Cardiac muscle cell (in vitro differentiated cells and primary cell): Measurements from ENCODE around the gene PRKCZ. TPM values are rescaled to one million over a fixed set of nuclear protein-coding genes. Genes with fewer than 3 reads are reported as not detected.

Experiments
- DNase-seq, 2 donors: peaks; one replicate each; pipeline versions ENCODE4 v3.0.0 to v3.0.0-alpha.2; 2010 to 2017; ENCODE audit warnings: low read depth in 1 of 2, low spot score in 1 of 2
- H3K27ac ChIP-seq: fragments of 200-600 bp; sonication (generic); 2 replicates; pipeline ENCODE4 v1.5.1; 2016
- H3K27me3 ChIP-seq: fragments of 200-600 bp; sonication (generic); 2 replicates; pipeline ENCODE4 v1.6.0; 2016; ENCODE audit warnings: control low read depth
- H3K36me3 ChIP-seq: fragments of 200-600 bp; sonication (generic); 2 replicates; pipeline ENCODE4 v1.5.1; 2016; ENCODE audit warnings: control low read depth
- H3K4me1 ChIP-seq: fragments of 200-600 bp; sonication (generic); 2 replicates; pipeline ENCODE4 v1.8.1; 2017; ENCODE audit warnings: low read depth, mild to moderate bottlenecking, mixed run types
- H3K4me3 ChIP-seq: fragments of 200-600 bp; sonication (generic); 2 replicates; pipeline ENCODE4 v1.5.1; 2016; ENCODE audit warnings: mild to moderate bottlenecking
- H3K9me3 ChIP-seq: fragments of 200-600 bp; sonication (generic); 2 replicates; pipeline ENCODE4 v1.5.1; 2017; ENCODE audit warnings: low read depth, mild to moderate bottlenecking, control low read depth
- polyA plus RNA-seq: library from polyadenylated mRNA; unstranded; fragments of >200 nt; fragmentation: Nextera tagmentation; extraction: Ambion mirVana; gene quantifications from 2 replicates; pipeline ENCODE4 v1.2.1, GENCODE V29; 2016
- total RNA-seq: library from RNA; depleted of rRNA; stranded (reverse); fragments of >200 nt; gene quantifications from 2 replicates; pipeline ENCODE4 v1.2.3, GENCODE V29; 2016
- TF ChIP-seq, protein P1 (sequence below): IDR thresholded peaks from 2 replicates; pipeline ENCODE4 v1.5.1; 2012; ENCODE audit warnings: low read depth, mild to moderate bottlenecking, low read length

PRKCZ gene
- total and polyA plus RNA-seq, 2 experiments from 2014 or later: 44.6 to 50.9 TPM

DNA sequence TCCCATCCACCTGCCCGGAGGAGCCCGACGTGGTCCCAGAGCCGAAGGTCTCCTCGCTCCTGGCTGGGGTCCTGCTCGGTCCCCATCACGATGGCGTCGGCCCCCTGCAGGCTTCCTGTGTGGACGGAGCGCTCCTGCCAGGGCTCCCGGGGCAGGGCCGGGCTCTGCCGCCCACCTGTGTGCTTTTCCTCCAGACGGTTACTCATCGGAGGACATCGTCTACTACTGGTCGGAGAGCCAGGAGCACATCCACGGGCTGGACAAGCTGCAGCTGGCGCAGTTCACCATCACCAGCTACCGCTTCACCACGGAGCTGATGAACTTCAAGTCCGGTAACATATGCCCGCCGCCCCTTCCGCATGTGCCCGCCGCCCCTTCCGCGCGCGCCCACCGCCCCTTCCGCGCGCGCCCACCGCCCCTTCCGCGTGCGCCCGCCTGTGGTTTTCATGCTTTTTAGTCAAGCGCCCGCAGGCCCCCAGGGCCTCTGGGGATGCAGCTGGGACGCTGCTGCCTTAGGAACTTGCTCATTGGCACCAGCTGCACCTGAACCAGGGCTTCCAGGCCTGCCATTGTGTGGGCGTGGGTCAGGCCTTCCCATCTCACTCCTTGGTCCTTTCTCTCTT, 22.1 kb upstream of the PRKCZ start:
- H3K27me3 ChIP-seq: no peaks in the 10 kb centered on the region
- TF ChIP-seq, protein P1, sequence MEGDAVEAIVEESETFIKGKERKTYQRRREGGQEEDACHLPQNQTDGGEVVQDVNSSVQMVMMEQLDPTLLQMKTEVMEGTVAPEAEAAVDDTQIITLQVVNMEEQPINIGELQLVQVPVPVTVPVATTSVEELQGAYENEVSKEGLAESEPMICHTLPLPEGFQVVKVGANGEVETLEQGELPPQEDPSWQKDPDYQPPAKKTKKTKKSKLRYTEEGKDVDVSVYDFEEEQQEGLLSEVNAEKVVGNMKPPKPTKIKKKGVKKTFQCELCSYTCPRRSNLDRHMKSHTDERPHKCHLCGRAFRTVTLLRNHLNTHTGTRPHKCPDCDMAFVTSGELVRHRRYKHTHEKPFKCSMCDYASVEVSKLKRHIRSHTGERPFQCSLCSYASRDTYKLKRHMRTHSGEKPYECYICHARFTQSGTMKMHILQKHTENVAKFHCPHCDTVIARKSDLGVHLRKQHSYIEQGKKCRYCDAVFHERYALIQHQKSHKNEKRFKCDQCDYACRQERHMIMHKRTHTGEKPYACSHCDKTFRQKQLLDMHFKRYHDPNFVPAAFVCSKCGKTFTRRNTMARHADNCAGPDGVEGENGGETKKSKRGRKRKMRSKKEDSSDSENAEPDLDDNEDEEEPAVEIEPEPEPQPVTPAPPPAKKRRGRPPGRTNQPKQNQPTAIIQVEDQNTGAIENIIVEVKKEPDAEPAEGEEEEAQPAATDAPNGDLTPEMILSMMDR: no peak
- H3K4me3 ChIP-seq: no peak overlapping the region
- DNase-seq: no peak
- peaks cover 5% of the 10 kb centered on the region for H3K4me1 ChIP-seq
- H3K27ac ChIP-seq: no peak overlapping the region
- no peaks in the 10 kb centered on the region for H3K9me3 ChIP-seq
- H3K36me3 ChIP-seq: no peaks in the 10 kb centered on the region

DNA sequence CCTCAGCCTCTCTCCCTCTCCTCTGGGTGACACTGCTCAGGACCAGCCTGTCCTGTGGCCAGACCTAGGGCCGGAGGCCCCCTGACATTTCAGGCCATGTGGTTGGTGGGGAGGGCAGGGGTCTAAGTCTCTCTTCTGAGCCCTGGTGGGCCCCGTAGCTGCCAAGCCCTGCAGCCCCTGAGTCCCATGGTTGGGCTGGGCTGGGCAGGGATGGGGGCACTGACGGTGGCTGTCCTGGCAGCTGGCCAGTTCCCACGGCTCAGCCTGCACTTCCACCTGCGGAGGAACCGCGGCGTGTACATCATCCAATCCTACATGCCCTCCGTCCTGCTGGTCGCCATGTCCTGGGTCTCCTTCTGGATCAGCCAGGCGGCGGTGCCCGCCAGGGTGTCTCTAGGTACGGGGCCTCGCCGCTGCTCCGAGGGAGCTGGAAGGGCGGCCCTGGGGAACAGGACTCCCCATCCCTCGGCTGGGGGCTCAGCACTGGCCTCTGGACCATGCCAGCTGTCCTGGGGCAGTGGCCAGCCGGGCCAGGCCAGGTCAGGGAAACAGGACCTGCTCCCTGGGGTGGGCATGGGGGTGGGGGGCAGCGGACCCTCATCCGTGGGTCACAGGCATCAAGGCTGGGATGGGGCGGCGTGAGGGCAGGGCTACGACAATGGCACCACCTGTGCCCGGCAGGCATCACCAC, 21.2 kb upstream of the PRKCZ start:
- no peak overlapping the region for H3K4me3 ChIP-seq
- TF ChIP-seq, protein P1: no peak
- no peaks in the 10 kb centered on the region for H3K9me3 ChIP-seq

DNA sequence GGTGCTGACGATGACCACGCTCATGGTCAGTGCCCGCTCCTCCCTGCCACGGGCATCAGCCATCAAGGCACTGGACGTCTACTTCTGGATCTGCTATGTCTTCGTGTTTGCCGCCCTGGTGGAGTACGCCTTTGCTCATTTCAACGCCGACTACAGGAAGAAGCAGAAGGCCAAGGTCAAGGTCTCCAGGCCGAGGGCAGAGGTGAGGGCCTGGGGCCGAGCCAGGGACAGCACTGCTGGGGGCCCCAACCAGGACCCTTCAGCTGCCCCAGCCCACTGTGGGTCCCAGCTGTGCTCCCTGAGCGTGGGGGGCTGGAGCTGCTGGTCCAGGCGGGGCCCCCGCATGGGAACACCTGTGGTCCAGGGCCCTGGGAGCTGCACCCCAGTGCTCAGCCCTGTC, 20.6 kb upstream of the PRKCZ start:
- Histone ChIP-seq H3K27ac (no peak overlapping the region), H3K4me1 (peaks cover 7% of the 10 kb centered on the region), H3K27me3 (no peaks in the 10 kb centered on the region), H3K4me3 (no peak overlapping the region), H3K9me3 (no peaks in the 10 kb centered on the region), H3K36me3 (no peaks in the 10 kb centered on the region)
- TF ChIP-seq, protein P1: no peak
- no peak for DNase-seq

More for the DNA sequence above, 21.2 kb upstream of the PRKCZ start:
- H3K27me3 ChIP-seq: no peaks in the 10 kb centered on the region
- no peaks in the 10 kb centered on the region for H3K36me3 ChIP-seq
- H3K27ac ChIP-seq: no peak overlapping the region
- peaks cover 7% of the 10 kb centered on the region for H3K4me1 ChIP-seq
- DNase-seq: no peak

DNA sequence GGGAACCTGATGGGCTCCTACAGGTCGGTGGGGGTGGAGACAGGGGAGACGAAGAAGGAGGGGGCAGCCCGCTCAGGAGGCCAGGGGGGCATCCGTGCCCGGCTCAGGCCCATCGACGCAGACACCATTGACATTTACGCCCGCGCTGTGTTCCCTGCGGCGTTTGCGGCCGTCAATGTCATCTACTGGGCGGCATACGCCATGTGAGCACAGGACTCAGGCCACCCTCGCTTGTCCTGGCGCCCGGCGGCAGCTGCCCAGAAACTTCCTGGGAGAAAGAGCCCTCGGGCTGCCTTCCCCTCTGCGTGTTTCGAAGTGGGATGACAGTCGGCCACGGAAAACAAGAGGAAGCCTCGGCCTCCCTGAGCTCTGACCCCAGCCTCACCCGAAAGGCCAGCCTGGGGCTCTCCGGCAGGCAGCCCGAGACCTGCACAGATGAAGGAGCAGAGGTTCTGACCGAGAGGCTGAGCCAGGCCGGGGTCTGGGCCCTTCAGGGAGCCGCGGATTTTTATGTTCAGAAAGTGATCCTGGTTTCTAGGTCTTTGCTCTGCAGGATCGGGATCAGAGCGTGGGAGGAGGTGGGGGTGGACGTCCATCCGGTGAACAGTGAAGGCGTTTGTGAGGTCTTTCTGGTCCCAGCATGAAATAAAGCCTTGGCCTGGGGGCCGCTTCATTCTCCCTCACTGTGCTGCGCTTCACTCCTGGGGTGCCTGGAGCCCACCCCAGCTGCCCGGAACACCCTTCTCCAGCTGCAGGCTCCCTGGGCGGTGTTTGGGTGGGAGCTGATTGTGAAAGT, 19.9 kb upstream of the PRKCZ start:
- Histone ChIP-seq H3K4me1 (peaks cover 7% of the 10 kb centered on the region), H3K4me3 (no peak overlapping the region), H3K27me3 (no peaks in the 10 kb centered on the region), H3K27ac (no peak overlapping the region), H3K36me3 (no peaks in the 10 kb centered on the region), H3K9me3 (no peaks in the 10 kb centered on the region)
- TF ChIP-seq, protein P1: no peak
- no peak for DNase-seq

DNA sequence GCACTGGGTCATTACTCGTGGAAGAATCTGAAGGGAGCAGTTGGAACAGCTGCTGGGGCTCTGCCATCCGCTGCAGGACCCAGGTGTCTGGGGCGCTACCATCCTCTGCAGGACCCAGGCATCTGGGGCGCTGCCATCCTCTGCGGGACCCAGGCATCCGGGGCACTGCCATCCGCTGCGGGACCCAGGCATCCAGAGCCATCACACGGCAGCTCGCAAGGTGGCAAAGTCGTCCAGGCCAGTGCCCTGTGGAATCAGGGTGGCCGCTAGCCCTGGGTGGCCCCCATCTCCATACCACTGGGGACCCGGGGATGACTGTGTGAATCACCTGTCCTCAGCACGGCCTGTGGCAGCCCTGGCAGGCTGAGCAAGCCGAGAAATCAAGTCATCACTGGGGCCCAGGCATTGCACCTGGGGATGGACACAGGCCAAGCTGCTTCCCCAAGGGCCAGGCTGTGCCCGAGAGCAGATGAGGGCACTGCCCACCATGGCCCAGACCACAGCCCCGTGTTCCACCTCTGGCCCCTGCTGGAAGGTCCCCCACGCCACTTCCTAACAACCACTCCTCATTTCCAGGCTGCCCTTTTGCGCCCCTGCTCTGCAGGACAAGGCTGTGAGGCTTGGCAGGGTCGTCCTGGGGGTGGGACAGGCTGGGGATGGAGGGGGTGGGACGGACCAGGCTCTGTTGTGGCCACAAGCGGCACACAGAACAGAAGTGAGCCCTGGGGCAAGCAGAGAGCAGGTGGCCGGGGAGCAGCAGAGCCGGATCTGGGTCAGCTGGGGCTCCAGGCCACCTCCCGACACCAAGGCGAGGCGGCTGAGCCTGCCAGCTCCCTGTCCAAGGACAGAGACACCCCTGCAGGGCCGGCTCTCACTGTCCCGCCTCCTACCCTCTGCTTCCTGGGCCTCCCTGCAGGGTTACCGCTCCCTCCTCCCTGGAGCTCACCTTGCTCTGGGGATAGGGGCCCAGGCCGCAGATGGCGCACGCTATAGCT, 18.4 kb upstream of the PRKCZ start:
- H3K9me3 ChIP-seq: no peaks in the 10 kb centered on the region
- TF ChIP-seq, protein P1: no peak
- no peak overlapping the region for H3K27ac ChIP-seq
- no peaks in the 10 kb centered on the region for H3K27me3 ChIP-seq
- no peak overlapping the region for H3K4me3 ChIP-seq
- H3K36me3 ChIP-seq: no peaks in the 10 kb centered on the region
- no peak for DNase-seq
- H3K4me1 ChIP-seq: peaks cover 7% of the 10 kb centered on the region
